ENCODE data around the gene GMEB1.

GMEB1 gene

DNA sequence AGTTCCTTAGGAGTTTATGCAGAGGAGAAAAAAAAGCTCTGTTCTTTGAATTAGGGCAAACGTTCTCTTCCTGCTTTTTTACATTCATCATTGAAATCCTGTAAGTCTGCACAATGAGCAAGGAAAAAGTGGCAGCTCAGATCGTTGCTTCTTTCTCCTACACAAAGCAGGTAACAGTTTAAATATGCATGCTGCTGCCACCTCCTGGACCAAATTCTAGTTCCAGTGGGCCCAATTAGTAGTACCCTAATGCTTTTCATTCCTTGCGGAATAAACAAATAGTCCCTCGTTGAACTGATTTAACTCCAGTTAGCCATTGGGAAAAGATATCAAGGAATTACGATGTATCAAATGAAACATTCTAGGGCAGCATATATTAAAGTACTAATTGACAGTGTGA, 88.3 kb downstream of the GMEB1 start:
- H3K9ac ChIP-seq (ENCODE audit: low read length), result no peak overlapping the region
- peaks cover 18% of the 10 kb centered on the region for H3K4me1 ChIP-seq (ENCODE audit: control insufficient read depth, low read depth, low read length)
- H3K9me3 ChIP-seq (ENCODE audit: control insufficient read depth, low read depth, low read length), result no peaks in the 10 kb centered on the region
- no peak overlapping the region for H3K27ac ChIP-seq (ENCODE audit: low read length)
- H3K27me3 ChIP-seq (ENCODE audit: control insufficient read depth, insufficient read depth, low read length), result no peaks in the 10 kb centered on the region
- no peak overlapping the region for H3K4me3 ChIP-seq (ENCODE audit: low read length)
- H3K36me3 ChIP-seq (ENCODE audit: control insufficient read depth, low read depth, low read length), result peaks cover 49% of the 10 kb centered on the region

DNA sequence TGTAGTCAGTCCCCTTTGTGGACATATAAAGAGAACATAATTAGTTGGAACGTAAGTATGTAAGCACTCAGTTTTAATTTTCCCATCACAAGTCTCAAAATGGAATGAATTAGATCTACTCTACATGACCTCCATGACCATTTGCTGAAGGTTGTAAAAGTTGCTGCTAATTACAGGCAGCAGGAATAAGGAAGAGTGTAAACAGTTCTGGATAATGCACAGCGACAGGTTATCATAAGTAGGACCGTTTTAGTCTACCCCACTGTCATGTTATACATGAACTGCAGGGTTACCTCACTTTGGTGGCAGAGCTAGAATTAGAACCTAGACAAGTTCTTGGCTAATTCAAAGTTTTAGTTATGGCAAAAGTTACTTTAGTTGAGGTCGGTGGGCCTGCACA, 89.8 kb downstream of the GMEB1 start:
- no peaks in the 10 kb centered on the region for H3K9me3 ChIP-seq (ENCODE audit: control insufficient read depth, low read depth, low read length)
- H3K4me1 ChIP-seq (ENCODE audit: control insufficient read depth, low read depth, low read length), result peaks cover 18% of the 10 kb centered on the region
- peaks cover 46% of the 10 kb centered on the region for H3K36me3 ChIP-seq (ENCODE audit: control insufficient read depth, low read depth, low read length)
- H3K4me3 ChIP-seq (ENCODE audit: low read length), result no peak overlapping the region
- H3K9ac ChIP-seq (ENCODE audit: low read length), result no peak overlapping the region
- H3K27me3 ChIP-seq (ENCODE audit: control insufficient read depth, insufficient read depth, low read length), result no peaks in the 10 kb centered on the region
- H3K27ac ChIP-seq (ENCODE audit: low read length), result no peak overlapping the region

DNA sequence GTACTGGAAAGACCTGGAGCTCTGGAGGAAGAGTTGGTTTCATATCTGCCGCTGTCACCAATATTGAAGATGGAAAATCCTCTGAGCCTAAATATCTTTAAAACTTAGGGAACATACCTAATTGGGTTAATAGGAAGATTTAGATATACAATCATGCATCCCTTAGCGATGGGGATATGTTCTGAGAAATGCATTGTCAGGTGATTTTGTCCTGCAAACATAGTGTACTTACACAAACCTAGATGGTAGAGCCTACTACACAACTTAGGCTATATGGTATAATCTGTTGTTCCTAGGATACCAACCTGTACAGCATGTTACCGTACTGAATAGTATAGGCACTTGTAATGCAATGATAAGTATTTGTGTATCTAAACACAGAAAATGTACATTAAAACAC, 90.7 kb downstream of the GMEB1 start:
- peaks cover 46% of the 10 kb centered on the region for H3K36me3 ChIP-seq (ENCODE audit: control insufficient read depth, low read depth, low read length)
- H3K4me1 ChIP-seq (ENCODE audit: control insufficient read depth, low read depth, low read length), result peaks cover 18% of the 10 kb centered on the region
- H3K27ac ChIP-seq (ENCODE audit: low read length), result no peak overlapping the region
- H3K9ac ChIP-seq (ENCODE audit: low read length), result no peak overlapping the region
- no peak overlapping the region for H3K4me3 ChIP-seq (ENCODE audit: low read length)
- H3K27me3 ChIP-seq (ENCODE audit: control insufficient read depth, insufficient read depth, low read length), result no peaks in the 10 kb centered on the region
- no peaks in the 10 kb centered on the region for H3K9me3 ChIP-seq (ENCODE audit: control insufficient read depth, low read depth, low read length)

DNA sequence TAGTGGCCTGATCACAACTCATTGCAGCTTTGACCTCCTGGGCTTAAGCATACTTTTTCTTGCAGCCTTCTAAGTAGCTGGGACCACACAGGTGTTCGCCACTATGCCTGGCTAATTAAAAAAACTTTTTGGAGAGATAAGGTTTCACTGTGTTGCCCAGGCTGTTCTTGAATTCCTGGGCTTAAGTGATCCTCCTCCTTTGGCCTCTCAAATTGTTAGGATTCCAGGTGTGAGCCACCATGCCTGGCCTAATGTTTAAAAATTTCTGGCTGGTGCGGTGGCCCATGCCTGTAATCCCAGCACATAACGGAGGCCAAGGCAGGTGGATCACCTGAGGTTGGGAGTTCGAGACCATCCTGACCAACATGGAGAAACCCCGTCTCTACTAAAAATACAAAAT, 92.6 kb downstream of the GMEB1 start:
- Histone ChIP-seq H3K36me3 (ENCODE audit: control insufficient read depth, low read depth, low read length) (peaks cover 49% of the 10 kb centered on the region), H3K27ac (ENCODE audit: low read length) (no peak overlapping the region), H3K9me3 (ENCODE audit: control insufficient read depth, low read depth, low read length) (no peaks in the 10 kb centered on the region), H3K4me3 (ENCODE audit: low read length) (no peak overlapping the region), H3K27me3 (ENCODE audit: control insufficient read depth, insufficient read depth, low read length) (no peaks in the 10 kb centered on the region), H3K9ac (ENCODE audit: low read length) (no peak overlapping the region), H3K4me1 (ENCODE audit: control insufficient read depth, low read depth, low read length) (peaks cover 8% of the 10 kb centered on the region)

DNA sequence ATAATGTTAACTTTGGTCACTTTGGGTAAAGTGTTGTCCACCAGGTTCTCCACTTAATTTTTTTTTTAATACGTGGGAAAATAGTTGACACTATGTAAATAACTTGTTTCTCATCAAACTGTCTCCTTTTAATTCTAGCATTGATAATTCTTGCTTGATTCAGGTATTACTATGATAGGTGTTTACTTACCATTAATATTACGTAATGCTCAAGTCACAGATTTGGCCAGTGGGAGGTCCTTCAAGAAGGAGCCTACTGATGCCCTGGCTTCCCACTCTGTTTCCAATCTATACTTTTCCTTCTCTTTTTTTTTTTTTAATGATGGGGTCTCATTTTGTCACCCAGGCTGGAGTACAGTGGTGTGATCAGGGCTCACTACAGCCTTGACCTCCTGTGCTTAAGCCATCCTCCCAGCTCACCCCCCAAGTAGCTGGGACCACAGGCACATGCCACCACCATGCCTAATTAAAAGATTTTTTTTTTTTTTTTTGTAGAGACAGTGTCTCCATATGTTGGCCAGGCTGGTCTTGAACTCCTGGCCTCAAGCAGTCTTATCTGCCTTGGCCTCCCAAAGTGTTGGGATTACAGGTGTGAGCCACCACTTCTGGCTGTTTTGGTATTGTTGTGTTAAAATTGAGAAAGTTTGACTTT, 98.1 kb downstream of the GMEB1 start:
- no peak overlapping the region for H3K27ac ChIP-seq (ENCODE audit: low read length)
- no peak overlapping the region for H3K4me3 ChIP-seq (ENCODE audit: low read length)
- H3K9ac ChIP-seq (ENCODE audit: low read length), result no peak overlapping the region
- peaks cover 58% of the 10 kb centered on the region for H3K36me3 ChIP-seq (ENCODE audit: control insufficient read depth, low read depth, low read length)
- no peaks in the 10 kb centered on the region for H3K9me3 ChIP-seq (ENCODE audit: control insufficient read depth, low read depth, low read length)
- no peaks in the 10 kb centered on the region for H3K27me3 ChIP-seq (ENCODE audit: control insufficient read depth, insufficient read depth, low read length)
- H3K4me1 ChIP-seq (ENCODE audit: control insufficient read depth, low read depth, low read length), result no peaks in the 10 kb centered on the region
